ENCODE measurements around the gene PTPRG. TPM values are rescaled to one million over a fixed set of nuclear protein-coding genes. Genes with fewer than 3 reads are reported as not detected.

Gene PTPRG
- total RNA-seq, 1 donor from 2014 or later, result 25.2 TPM

GRCh38 chr3:61997101-61997500 is 435.7 kb downstream of the PTPRG start:
- TF ChIP-seq CTCF (IDR thresholded peaks at IDR 0.05; ENCODE audit: insufficient read depth, low read length, poor library complexity, severe bottlenecking), result no peak
- Histone ChIP-seq H3K27me3 (ENCODE audit: control insufficient read depth, insufficient read depth, low read length) (no peaks in the 10 kb centered on the region), H3K36me3 (ENCODE audit: control insufficient read depth, insufficient read depth, low read length) (no peaks in the 10 kb centered on the region), H3K4me3 (ENCODE audit: low read depth, low read length) (no peak overlapping the region)
- no peak for DNase-seq (ENCODE audit: low read depth)

GRCh38 chr3:62003835-62004234 is 442.5 kb downstream of the PTPRG start:
- DNase-seq (ENCODE audit: low read depth), result no peak
- Histone ChIP-seq H3K36me3 (ENCODE audit: control insufficient read depth, insufficient read depth, low read length) (no peaks in the 10 kb centered on the region), H3K27me3 (ENCODE audit: control insufficient read depth, insufficient read depth, low read length) (no peaks in the 10 kb centered on the region), H3K4me3 (ENCODE audit: low read depth, low read length) (no peak overlapping the region)
- TF ChIP-seq CTCF (IDR thresholded peaks at IDR 0.05; ENCODE audit: insufficient read depth, low read length, poor library complexity, severe bottlenecking), result no peak

GRCh38 chr3:62007036-62007435 is 445.7 kb downstream of the PTPRG start:
- no peak for TF ChIP-seq CTCF (IDR thresholded peaks at IDR 0.05; ENCODE audit: insufficient read depth, low read length, poor library complexity, severe bottlenecking)
- H3K27me3 ChIP-seq (ENCODE audit: control insufficient read depth, insufficient read depth, low read length), result no peaks in the 10 kb centered on the region
- H3K4me3 ChIP-seq (ENCODE audit: low read depth, low read length), result no peak overlapping the region
- H3K36me3 ChIP-seq (ENCODE audit: control insufficient read depth, insufficient read depth, low read length), result no peaks in the 10 kb centered on the region
- no peak for DNase-seq (ENCODE audit: low read depth)

- H3K36me3 ChIP-seq (ENCODE audit: control insufficient read depth, insufficient read depth, low read length), result no peaks in the 10 kb centered on the region
Measured at GRCh38 chr3:62010989-62011388, 449.6 kb downstream of the PTPRG start.

GRCh38 chr3:62011666-62012065 is 450.3 kb downstream of the PTPRG start:
- Histone ChIP-seq H3K4me3 (ENCODE audit: low read depth, low read length) (no peak overlapping the region), H3K36me3 (ENCODE audit: control insufficient read depth, insufficient read depth, low read length) (no peaks in the 10 kb centered on the region), H3K27me3 (ENCODE audit: control insufficient read depth, insufficient read depth, low read length) (no peaks in the 10 kb centered on the region)
- DNase-seq (ENCODE audit: low read depth), result no peak
- no peak for TF ChIP-seq CTCF (IDR thresholded peaks at IDR 0.05; ENCODE audit: insufficient read depth, low read length, poor library complexity, severe bottlenecking)

More at GRCh38 chr3:62010989-62011388, 449.6 kb downstream of the PTPRG start:
- no peak for DNase-seq (ENCODE audit: low read depth)
- H3K27me3 ChIP-seq (ENCODE audit: control insufficient read depth, insufficient read depth, low read length), result no peaks in the 10 kb centered on the region
- no peak overlapping the region for H3K4me3 ChIP-seq (ENCODE audit: low read depth, low read length)
- no peak for TF ChIP-seq CTCF (IDR thresholded peaks at IDR 0.05; ENCODE audit: insufficient read depth, low read length, poor library complexity, severe bottlenecking)

- H3K36me3 ChIP-seq (ENCODE audit: control insufficient read depth, insufficient read depth, low read length), result no peaks in the 10 kb centered on the region
- TF ChIP-seq CTCF (IDR thresholded peaks at IDR 0.05; ENCODE audit: insufficient read depth, low read length, poor library complexity, severe bottlenecking), result no peak
- no peaks in the 10 kb centered on the region for H3K27me3 ChIP-seq (ENCODE audit: control insufficient read depth, insufficient read depth, low read length)
- H3K4me3 ChIP-seq (ENCODE audit: low read depth, low read length), result no peak overlapping the region
- no peak for DNase-seq (ENCODE audit: low read depth)
Measured at GRCh38 chr3:62013951-62014350, 452.6 kb downstream of the PTPRG start.
